Measurements from ENCODE around the gene HSF5. TPM values are rescaled to one million over a fixed set of nuclear protein-coding genes. Genes with fewer than 3 reads are reported as not detected.

The HSF5 gene
- total and polyA plus RNA-seq, 2 of the 13 experiments (the other 11 are each of a cell fraction or from before 2014, with no cell fraction given) = not detected

GRCh38 chr17:58517928-58518609 lies 29.9 kb upstream of the HSF5 start (continued):
- TF ChIP-seq TERF1 (CRISPR knock-in tag; IDR thresholded peaks at IDR 0.05) (no peak), ZFP37 (CRISPR knock-in tag; IDR thresholded peaks at IDR 0.05; ENCODE audit: borderline replicate concordance) (no peak), FOXK1 (CRISPR knock-in tag; IDR thresholded peaks at IDR 0.05; ENCODE audit: borderline replicate concordance, low read depth) (peak; percentile 40; the same call in 1 of the 2 replicates), ZNF720 (CRISPR knock-in tag; IDR thresholded peaks at IDR 0.05) (no peak), ZZZ3 (CRISPR knock-in tag; IDR thresholded peaks at IDR 0.05; ENCODE audit: borderline replicate concordance) (0 out of 2 replicates have a peak, but pooled peaks have one; percentile 17), ZNF660 (CRISPR knock-in tag; IDR thresholded peaks at IDR 0.05; ENCODE audit: borderline replicate concordance, low read depth) (no peak; the same call in 1 of the 2 replicates), ZSCAN9 (CRISPR knock-in tag; IDR thresholded peaks at IDR 0.05; ENCODE audit: borderline replicate concordance) (no peak), ZNF724P (CRISPR knock-in tag; IDR thresholded peaks at IDR 0.05; ENCODE audit: borderline replicate concordance) (0 out of 2 replicates have a peak, but pooled peaks have one; percentile 36), ZMAT3 (CRISPR knock-in tag; conservative IDR thresholded peaks at IDR 0.05) (no peak), ZNF432 (CRISPR knock-in tag; IDR thresholded peaks at IDR 0.05; ENCODE audit: borderline replicate concordance) (no peak), BATF2 (CRISPR knock-in tag; IDR thresholded peaks at IDR 0.05) (no peak), GFI1 (CRISPR knock-in tag; IDR thresholded peaks at IDR 0.05; ENCODE audit: borderline replicate concordance) (peak; percentile 59; the same call in 1 of the 2 replicates), KAT8 (CRISPR knock-in tag; IDR thresholded peaks at IDR 0.05) (peak; percentile 96), MED8 (CRISPR knock-in tag; IDR thresholded peaks at IDR 0.05; ENCODE audit: insufficient replicate concordance) (no peak), ZNF33A (CRISPR knock-in tag; IDR thresholded peaks at IDR 0.05; ENCODE audit: borderline replicate concordance) (no peak; the same call in 1 of the 2 replicates), ARNTL (CRISPR knock-in tag; IDR thresholded peaks at IDR 0.05) (no peak; the same call in 1 of the 2 replicates), ZNF382 (CRISPR knock-in tag; IDR thresholded peaks at IDR 0.05; ENCODE audit: borderline replicate concordance) (no peak), MAF1 (CRISPR knock-in tag; IDR thresholded peaks at IDR 0.05; ENCODE audit: borderline replicate concordance) (no peak), ZNF678 (CRISPR knock-in tag; IDR thresholded peaks at IDR 0.05) (0 out of 2 replicates have a peak, but pooled peaks have one; percentile 53), NCOA2 (CRISPR knock-in tag; IDR thresholded peaks at IDR 0.05) (no peak; the same call in 1 of the 2 replicates), ZNF317 (CRISPR knock-in tag; IDR thresholded peaks at IDR 0.05) (no peak), BRD4 (CRISPR knock-in tag; IDR thresholded peaks at IDR 0.05) (0 out of 2 replicates have a peak, but pooled peaks have one; percentile 32)
- TF ChIP-seq, protein P1, sequence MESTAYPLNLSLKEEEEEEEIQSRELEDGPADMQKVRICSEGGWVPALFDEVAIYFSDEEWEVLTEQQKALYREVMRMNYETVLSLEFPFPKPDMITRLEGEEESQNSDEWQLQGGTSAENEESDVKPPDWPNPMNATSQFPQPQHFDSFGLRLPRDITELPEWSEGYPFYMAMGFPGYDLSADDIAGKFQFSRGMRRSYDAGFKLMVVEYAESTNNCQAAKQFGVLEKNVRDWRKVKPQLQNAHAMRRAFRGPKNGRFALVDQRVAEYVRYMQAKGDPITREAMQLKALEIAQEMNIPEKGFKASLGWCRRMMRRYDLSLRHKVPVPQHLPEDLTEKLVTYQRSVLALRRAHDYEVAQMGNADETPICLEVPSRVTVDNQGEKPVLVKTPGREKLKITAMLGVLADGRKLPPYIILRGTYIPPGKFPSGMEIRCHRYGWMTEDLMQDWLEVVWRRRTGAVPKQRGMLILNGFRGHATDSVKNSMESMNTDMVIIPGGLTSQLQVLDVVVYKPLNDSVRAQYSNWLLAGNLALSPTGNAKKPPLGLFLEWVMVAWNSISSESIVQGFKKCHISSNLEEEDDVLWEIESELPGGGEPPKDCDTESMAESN (CRISPR knock-in tag; conservative IDR thresholded peaks at IDR 0.05) = no peak
- TF ChIP-seq, protein P2, sequence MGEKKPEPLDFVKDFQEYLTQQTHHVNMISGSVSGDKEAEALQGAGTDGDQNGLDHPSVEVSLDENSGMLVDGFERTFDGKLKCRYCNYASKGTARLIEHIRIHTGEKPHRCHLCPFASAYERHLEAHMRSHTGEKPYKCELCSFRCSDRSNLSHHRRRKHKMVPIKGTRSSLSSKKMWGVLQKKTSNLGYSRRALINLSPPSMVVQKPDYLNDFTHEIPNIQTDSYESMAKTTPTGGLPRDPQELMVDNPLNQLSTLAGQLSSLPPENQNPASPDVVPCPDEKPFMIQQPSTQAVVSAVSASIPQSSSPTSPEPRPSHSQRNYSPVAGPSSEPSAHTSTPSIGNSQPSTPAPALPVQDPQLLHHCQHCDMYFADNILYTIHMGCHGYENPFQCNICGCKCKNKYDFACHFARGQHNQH (CRISPR knock-in tag; IDR thresholded peaks at IDR 0.05) = peak; percentile 37
- TF ChIP-seq, protein P3, sequence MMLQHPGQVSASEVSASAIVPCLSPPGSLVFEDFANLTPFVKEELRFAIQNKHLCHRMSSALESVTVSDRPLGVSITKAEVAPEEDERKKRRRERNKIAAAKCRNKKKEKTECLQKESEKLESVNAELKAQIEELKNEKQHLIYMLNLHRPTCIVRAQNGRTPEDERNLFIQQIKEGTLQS (CRISPR knock-in tag; IDR thresholded peaks at IDR 0.05) = 0 out of 2 replicates have a peak, but pooled peaks have one; percentile 4

All from HepG2 (cell line).